C4-2B (cell line): ENCODE data around the gene GSPT1.

ENCODE experiments used
- ZFX ChIP-seq: fragments of 450-650 bp; IDR thresholded peaks from 2 replicates; pipeline ENCODE4 v1.6.1; 2017
- TF ChIP-seq, protein P1 (sequence below): fragments of 450-650 bp; conservative IDR thresholded peaks from 2 replicates; pipeline ENCODE4 v1.5.1; 2017; ENCODE audit warnings: mild to moderate bottlenecking

DNA sequence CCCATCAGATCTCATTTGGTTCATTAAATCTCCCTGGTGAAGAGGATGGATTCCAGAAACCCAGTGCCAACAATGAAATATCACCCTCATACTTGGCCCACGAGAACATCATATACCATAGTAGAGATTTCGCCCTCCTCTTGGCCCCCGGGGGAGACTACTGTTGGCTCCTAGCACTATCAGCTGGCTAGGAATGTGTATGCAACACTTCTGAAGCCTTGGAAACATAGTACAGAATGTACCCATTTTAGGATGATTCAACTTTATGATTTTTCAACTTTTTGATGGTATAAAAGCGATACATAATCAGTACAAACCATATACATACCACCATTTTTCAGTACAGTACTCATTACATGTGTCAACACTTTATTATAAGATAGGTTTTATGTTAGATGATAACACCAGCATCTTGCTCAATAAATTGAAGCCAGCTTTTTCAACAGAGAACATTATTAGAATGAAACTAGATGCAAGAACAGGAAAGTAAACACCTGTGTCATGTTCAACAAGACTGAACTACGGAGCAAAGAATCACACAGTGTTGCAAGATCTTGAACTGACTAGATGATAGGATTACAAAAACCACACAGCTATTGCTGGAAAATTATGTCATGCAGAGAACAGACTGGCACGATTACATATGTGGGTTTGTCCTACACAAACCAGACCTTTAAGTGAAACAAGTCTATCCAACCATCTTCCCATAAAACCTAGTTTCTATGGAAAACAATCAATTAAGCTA, 81.6 kb downstream of the GSPT1 start:
- TF ChIP-seq, protein P1, sequence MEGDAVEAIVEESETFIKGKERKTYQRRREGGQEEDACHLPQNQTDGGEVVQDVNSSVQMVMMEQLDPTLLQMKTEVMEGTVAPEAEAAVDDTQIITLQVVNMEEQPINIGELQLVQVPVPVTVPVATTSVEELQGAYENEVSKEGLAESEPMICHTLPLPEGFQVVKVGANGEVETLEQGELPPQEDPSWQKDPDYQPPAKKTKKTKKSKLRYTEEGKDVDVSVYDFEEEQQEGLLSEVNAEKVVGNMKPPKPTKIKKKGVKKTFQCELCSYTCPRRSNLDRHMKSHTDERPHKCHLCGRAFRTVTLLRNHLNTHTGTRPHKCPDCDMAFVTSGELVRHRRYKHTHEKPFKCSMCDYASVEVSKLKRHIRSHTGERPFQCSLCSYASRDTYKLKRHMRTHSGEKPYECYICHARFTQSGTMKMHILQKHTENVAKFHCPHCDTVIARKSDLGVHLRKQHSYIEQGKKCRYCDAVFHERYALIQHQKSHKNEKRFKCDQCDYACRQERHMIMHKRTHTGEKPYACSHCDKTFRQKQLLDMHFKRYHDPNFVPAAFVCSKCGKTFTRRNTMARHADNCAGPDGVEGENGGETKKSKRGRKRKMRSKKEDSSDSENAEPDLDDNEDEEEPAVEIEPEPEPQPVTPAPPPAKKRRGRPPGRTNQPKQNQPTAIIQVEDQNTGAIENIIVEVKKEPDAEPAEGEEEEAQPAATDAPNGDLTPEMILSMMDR, result no peak
- TF ChIP-seq ZFX, result no peak
